ENCODE results near the gene ST6GALNAC5.

ST6GALNAC5 gene

DNA sequence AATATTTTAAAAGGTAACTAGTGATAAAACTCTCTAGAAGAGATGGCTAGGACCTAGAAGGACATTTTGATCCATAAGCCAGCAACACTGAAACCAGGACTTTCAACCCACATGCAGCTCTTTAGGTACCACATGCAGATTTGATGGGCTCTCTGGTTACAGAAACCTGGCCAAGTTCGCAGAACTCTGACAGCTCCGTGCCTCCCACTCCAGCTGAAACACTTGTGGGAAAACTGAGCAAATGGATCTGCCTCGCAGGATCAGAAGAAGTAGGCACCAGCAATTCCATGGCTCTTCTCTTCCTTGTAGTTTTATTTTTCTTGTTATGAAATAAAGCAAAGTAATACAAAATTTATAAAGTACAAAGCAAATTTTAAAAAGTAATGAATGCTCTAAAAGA lies 58.5 kb downstream of the ST6GALNAC5 start:
- H3K4me3 ChIP-seq (ENCODE audit: low read length), result no peak overlapping the region

GRCh38 chr1:76928522-76928921 lies 61.2 kb downstream of the ST6GALNAC5 start:
- DNase-seq (ENCODE audit: low read depth, low spot score), result no peak
- no peak overlapping the region for H3K4me3 ChIP-seq (ENCODE audit: low read length)

More for the DNA sequence above, 58.5 kb downstream of the ST6GALNAC5 start:
- no peak for DNase-seq (ENCODE audit: low read depth, low spot score)

DNA sequence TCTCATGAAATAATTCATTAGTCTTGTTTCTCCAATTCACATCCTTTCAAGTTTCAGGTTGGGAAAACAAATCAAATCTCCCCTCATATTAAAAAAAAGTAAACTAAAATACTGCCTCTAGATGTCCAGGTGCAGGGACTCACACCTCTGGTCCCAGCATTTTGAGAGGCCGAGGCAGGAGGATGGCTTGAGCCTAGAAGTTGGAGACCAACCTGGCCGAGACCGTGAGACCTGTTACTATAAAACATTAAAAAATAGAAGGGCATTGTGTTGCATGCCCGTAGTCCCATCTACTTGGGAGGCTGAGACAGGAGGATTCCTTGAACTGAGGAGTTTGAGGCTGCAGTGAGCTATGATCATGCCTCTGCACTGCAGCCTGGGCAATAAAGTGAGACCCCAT lies 61.9 kb downstream of the ST6GALNAC5 start:
- H3K4me3 ChIP-seq (ENCODE audit: low read length), result no peak overlapping the region
- no peak for DNase-seq (ENCODE audit: low read depth, low spot score)

DNA sequence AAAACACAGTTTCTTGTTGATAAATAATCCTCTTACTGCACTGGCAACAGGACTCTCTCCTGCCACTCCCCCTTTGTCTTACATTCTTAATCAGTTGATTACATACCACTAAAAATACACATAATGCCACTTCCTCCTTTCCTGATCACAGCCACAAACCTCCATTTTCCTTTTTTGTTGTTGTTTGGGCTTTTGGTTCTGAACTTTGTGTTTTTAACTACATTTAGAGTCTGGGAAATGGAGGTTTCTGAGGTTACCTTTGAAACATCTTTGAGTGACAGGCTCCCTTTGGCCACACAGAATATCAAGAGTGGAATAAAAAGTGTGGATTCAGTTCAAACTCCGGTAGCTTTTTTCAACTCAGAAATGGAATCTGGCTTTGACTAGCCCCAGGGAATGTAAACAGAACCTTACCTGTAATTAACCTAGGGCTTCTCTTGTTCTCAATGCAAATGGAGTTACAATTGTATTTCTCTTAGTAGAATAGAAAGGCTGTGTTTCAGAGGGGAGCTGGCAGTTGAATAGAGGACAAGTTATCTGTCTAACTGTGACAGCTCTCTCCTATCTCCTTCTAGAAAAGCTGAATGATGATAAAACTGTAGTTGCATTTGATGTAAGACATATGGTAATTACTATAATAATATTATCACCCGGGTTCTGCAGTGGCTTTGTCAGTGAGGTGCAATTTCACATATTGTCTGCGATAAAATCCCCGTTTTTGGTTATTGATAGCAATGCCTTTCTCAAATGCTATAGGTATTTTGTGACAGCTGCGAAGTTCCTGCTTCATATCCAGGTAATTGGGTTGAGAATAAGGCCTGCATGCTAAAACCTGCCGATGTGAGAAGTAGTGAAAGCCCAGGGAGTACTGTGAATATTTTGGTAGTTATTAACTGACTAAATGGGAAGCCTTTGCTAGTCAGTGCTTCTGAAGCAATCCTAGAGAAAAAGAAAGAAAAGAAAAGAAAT lies 66.9 kb downstream of the ST6GALNAC5 start:
- H3K4me3 ChIP-seq (ENCODE audit: low read length), result no peak overlapping the region
- DNase-seq (ENCODE audit: low read depth, low spot score), result peak; percentile 28

DNA sequence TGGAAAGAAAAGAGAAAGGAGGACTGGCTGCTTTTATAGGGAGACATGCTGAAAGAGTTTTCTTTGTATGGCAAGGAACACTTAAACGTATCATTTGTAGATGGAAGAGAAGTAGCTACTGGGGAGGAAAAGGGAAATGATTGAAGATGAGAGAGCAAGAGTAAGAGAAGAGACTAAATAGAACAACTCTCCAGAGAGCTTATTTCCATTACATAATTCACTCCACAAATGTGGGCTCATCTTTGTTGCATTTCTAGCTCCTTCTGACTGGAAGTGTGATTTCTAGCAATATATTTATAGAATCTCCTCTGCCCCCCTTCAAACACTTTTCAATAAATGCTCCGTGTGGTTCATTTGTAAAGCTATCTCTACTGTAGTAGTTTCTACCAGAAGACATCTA lies 71.0 kb downstream of the ST6GALNAC5 start:
- no peak for DNase-seq (ENCODE audit: low read depth, low spot score)
- no peak overlapping the region for H3K4me3 ChIP-seq (ENCODE audit: low read length)

GRCh38 chr1:76939050-76939816 lies 72.0 kb downstream of the ST6GALNAC5 start:
- H3K4me3 ChIP-seq (ENCODE audit: low read length), result no peak overlapping the region
- DNase-seq (ENCODE audit: low read depth, low spot score), result no peak

DNA sequence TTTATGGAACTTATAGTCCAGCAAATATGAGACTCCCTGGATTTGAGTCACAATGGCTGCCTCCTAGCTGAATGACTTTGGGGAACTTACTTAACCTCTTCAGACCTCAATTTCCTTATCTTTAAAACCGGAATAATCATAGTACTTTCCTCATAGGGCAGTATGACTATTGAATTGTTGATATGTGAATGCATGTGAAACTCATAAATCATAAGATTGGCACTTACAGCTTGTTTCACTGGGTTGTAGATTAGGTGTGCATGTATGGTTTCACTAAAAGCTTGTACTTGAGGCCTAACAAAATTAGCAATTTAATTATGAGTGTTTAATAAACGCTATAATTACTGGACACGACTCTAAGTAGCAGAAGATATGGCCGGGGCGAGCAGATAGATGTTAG lies 72.5 kb downstream of the ST6GALNAC5 start:
- no peak overlapping the region for H3K4me3 ChIP-seq (ENCODE audit: low read length)
- DNase-seq (ENCODE audit: low read depth, low spot score), result no peak

- H3K4me3 ChIP-seq (ENCODE audit: low read length), result no peak overlapping the region
- DNase-seq (ENCODE audit: low read depth, low spot score), result no peak
These were observed 73.5 kb downstream of the ST6GALNAC5 start for GRCh38 chr1:76940571-76941335.

DNA sequence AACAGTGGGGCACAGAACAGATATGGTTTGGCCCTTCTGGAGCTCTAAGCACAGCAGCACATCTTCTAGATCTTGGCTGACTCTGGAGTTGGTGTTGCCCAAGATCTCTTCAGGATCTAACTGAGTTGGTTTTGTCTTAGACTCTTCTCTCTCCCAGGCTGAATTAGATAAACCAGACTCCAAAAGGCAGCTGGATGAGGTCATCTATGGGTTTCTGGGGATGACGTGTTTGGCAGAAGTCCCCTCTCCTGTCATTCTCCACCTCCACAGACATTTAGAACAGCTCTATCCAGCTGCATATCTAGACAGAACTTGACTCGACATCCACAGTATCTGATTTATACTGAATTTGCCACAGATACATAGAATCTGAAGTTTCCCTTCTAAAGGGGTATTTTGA lies 75.3 kb downstream of the ST6GALNAC5 start:
- no peak overlapping the region for H3K4me3 ChIP-seq (ENCODE audit: low read length)
- no peak for DNase-seq (ENCODE audit: low read depth, low spot score)

- no peak for DNase-seq (ENCODE audit: low read depth, low spot score)
- no peak overlapping the region for H3K4me3 ChIP-seq (ENCODE audit: low read length)
These were observed 77.7 kb downstream of the ST6GALNAC5 start for GRCh38 chr1:76944942-76945341.

GRCh38 chr1:76948846-76949245 lies 81.6 kb downstream of the ST6GALNAC5 start:
- DNase-seq (ENCODE audit: low read depth, low spot score), result no peak

GRCh38 chr1:76949503-76949902 lies 82.2 kb downstream of the ST6GALNAC5 start:
- no peak for DNase-seq (ENCODE audit: low read depth, low spot score)

More at GRCh38 chr1:76948846-76949245, 81.6 kb downstream of the ST6GALNAC5 start:
- no peak overlapping the region for H3K4me3 ChIP-seq (ENCODE audit: low read length)

GRCh38 chr1:76950306-76950705 lies 83.0 kb downstream of the ST6GALNAC5 start:
- no peak overlapping the region for H3K4me3 ChIP-seq (ENCODE audit: low read length)
- no peak for DNase-seq (ENCODE audit: low read depth, low spot score)

More at GRCh38 chr1:76949503-76949902, 82.2 kb downstream of the ST6GALNAC5 start:
- no peak overlapping the region for H3K4me3 ChIP-seq (ENCODE audit: low read length)

DNA sequence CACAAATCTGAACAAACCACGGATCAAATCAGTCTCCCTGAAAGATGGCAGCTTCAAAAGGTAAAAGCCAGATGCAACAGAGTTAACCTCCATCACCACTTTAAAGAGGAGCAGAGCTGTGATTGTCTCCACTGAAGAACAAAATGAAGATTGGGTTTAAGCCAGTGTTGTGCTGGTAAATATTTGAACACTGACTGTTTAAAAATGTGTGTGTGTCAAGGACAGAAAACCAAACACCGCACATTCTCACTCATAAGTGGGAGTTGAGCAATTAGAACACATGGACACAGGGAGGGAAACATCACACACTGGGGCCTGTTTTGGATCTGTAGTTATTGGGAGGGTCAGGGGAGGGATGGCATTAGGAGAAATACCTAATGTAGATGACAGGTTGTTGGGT lies 83.9 kb downstream of the ST6GALNAC5 start:
- no peak for DNase-seq (ENCODE audit: low read depth, low spot score)

DNA sequence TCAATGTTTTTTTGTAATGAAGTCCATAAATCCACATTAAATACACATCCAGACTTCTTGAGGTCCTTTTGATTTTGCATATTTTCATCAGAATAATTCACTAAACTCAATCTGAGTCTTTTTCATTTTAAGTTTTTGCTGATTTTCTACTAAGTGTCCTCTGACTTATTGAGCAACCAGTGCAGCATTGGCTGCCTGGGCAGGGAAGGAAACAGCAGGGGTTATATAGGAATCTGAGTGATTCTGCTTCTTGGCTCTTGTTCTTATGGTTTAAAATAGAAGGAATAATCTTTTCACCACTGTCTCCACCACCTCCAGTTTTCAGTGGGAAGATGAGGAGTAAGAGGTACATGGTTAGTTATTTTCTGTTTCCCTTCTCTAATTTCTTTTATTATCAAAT lies 88.4 kb downstream of the ST6GALNAC5 start:
- no peak for DNase-seq (ENCODE audit: low read depth, low spot score)
- no peak overlapping the region for H3K4me3 ChIP-seq (ENCODE audit: low read length)

More for the DNA sequence above, 83.9 kb downstream of the ST6GALNAC5 start:
- no peak overlapping the region for H3K4me3 ChIP-seq (ENCODE audit: low read length)

GRCh38 chr1:76957961-76958360 lies 90.7 kb downstream of the ST6GALNAC5 start:
- no peak overlapping the region for H3K4me3 ChIP-seq (ENCODE audit: low read length)
- no peak for DNase-seq (ENCODE audit: low read depth, low spot score)

GRCh38 chr1:76958828-76959227 lies 91.5 kb downstream of the ST6GALNAC5 start:
- no peak for DNase-seq (ENCODE audit: low read depth, low spot score)
- H3K4me3 ChIP-seq (ENCODE audit: low read length), result no peak overlapping the region

DNA sequence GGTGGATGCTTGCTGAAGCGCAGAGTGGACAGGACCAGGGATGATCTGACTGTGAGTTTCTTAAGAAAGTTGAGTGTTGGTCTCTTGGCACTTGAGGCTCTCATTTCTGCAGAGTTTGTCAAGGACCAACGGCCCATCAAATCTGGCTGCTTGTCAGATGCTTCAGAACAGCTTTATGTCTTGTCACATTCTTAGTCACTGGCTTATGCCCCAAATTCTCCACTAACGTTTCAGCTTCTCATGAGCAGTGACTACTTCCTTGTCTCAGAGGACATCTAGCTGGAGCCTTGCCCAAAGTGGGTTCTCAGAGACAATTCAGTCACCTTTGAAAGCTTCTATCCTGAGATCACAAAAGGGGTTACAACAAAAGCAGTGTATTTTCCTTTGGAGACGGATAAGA lies 92.3 kb downstream of the ST6GALNAC5 start:
- H3K4me3 ChIP-seq (ENCODE audit: low read length), result no peak overlapping the region
- DNase-seq (ENCODE audit: low read depth, low spot score), result no peak

GRCh38 chr1:76961181-76961819 lies 94.0 kb downstream of the ST6GALNAC5 start:
- H3K4me3 ChIP-seq (ENCODE audit: low read length), result no peak overlapping the region
- DNase-seq (ENCODE audit: low read depth, low spot score), result no peak
